GM19438 (cell line): ENCODE measurements around the gene ADORA1.

Experiments used
- ATAC-seq: cut with Tn5 transposase; IDR thresholded peaks from one replicate; pipeline ENCODE4 v1.9.1; 2021; ENCODE audit warnings: low read depth; ENCODE audit not compliant: unreplicated experiment

The ADORA1 gene

DNA sequence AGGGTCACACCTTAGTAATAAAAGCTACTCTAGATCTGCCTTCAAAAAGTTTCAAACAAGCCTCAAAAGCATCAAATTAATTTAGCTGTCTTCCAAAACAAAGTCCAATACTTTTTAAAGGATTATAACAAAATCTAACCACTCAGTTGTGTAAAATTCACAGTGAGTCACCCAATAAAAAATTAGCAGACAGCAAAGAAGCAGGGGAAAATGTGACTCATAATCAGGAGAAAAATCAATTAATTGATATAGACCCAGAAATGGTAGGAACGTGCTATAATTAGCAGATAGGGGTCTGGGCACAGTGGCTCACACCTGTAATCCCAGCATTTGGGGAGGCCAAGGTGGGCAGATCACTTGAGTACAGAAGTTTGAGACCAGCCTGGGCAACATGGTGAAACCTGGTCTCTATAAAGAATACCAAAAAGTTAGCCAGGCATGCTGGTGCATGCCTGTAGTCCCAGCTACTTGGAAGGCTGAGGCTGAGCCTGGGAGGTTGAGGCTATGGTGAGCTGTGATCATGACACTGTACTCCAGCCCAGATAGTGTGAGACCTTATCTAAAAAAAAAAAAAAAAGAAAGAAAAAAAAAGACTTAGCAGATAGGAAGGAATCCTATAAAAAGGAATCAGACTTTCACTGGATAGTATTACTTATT lies 33.6 kb upstream of the ADORA1 start:
- no peak for ATAC-seq

DNA sequence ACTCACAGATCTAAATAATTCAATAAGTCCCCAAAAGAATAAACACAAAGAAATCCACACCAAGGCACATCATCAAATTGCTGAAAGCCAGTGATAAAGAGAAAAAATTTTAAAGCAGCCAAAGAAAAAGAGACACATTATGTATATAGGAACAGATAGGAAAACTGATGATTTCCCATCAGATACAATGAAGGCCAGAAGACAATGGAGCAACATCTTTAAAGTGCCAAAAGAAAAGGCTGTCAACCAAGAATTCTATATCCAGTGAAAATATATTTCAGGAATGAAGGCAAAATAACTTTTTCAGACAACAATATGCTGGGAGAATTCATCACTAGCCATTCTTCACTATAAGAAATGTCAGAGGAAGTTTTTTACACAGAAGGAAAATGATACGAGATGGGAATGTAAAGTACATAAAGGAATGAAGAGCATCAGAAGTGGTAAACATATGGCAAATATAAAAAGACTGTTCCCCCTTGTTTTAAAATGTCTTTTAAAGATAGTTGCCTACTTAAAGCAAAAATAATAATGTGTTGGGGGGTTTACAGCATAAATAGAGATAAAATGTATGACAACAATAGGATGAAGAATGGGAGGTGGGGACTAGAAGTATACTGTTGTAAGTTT lies 32.4 kb upstream of the ADORA1 start:
- no peak for ATAC-seq

DNA sequence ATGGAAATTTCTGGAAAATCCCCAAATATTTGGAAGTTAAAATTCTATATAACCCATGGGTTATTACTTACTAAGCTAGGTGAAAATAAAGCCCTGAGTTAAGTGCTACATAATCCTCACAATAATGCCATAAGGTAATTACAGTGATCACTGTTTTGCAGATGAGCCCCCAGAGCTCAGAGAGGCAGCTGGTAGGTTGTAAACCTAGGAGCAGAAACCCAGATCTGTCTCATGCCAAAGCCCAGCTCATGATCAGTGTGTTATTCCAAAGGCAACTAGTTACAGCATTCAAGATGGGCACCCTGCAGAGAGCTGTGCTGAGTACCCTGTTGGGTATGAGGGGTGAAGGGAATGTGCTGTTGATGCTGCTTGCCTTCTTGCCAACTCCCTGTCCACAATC lies 31.0 kb upstream of the ADORA1 start:
- no peak for ATAC-seq

DNA sequence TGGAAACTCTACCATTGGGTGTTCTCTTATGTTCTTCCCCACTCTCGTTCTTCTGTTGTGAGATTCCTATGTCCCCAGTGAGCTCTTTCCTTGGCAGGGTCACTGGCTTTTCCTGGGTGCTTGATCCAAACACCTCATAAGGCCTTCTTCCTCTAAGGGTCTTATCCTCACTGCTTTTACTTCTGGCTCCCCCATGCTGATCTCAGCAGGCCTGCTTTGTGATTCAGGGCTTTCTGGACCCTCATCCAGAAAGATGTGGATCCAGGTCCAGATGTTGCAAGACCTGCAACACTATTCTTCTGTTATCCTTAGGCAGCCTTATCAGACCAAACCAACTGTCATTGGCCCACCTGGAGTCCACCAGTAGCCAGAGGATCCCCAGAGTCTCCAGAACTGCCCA lies 30.5 kb upstream of the ADORA1 start:
- no peak for ATAC-seq

DNA sequence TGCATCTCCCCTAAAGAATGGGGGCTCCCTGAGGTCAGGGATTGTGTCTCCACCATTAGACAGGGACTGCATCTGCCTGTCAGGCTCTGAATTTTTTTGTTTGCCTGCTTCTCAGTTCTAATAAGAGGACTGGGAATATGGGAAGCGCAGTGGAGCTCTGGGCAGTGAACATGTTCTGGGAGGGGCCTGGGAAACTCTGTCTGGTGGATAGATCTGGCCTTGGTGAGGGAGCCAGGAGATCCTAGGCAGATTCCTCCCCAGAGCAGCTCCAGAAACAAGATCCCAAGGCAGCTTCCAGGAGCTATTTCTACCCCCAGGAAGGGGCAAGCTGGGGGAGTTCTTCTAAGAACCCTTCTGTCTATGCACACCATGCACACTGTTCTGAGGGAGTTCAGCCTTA lies 29.1 kb upstream of the ADORA1 start:
- no peak for ATAC-seq

DNA sequence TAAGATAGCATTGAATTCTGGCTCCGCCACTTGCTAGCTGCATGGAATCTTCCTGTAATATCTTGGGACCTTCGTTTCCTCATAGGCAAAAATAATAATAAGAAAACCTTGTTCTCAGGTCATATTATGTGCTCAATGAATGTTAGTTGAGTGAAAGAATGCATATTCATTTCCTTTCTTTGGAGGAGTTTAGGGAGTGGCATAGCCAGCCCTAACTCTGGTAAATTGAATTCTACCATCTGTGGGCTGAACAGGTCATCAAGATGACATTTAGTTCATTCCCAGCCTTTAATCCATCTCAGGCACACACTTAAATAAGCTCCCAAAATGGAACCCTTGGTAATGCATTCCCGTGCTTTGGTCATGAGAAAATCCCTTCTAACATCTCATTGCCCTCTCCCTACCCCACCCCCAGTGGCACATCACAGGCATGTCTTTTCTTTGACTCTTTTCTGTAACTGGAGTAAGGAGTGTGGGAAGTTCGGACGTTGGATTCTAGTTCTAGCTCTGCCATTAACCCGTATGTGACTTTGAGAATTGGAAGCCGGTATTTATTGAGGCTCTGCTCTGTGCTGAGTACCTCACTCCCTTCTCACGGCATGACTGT lies 28.5 kb upstream of the ADORA1 start:
- no peak for ATAC-seq

DNA sequence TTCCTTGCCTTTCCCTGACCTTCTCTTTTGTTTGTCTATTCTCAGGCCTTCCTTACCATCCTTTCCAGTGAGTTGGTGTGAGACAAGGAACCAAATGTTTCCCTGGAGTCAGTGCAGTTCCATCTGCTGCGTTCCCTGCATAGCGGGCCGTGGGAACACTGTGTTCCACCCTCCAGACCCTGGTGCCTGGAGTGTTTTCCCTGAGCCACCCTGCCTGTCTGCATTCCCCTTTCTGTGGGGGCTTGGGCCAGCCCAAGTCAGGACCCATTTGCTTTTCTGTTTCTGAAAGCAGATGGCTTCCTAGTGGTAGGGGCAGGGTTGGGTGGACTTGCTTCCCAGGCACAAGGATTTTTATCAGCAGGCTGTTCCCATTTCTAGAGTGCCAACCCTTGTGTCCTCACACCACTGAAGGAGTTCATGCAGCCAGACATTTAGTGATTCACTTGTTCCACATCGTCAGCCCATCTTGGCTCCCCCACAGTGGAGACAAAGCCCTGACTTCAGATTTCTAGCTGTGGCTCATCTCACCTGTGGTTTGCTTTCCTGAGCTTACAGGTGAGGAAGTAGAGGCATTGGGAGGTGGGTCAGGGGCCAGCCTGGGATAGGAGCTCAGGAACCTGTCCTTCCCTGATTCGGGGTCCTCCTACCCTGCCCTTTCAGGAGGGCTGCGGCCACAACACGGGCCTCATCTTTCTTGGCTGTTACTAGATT lies 27.6 kb upstream of the ADORA1 start:
- ATAC-seq, result no peak

DNA sequence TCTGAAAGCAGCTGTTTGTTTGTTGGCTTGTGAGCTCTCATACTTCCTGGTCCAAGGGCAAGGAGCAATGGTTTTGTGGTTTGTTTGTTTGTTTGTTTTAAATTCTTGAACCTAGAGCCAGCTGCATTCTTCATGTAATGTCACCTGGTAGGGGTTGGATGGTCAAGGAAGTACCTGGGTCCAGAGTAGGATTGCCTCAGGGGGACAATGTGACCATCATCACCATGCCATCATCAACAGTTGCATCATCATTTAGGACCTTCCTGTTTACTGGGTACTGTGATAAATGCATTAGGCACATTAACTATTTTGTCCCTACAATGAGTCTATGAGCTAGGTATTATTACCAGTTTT lies 27.0 kb upstream of the ADORA1 start:
- ATAC-seq, result no peak

DNA sequence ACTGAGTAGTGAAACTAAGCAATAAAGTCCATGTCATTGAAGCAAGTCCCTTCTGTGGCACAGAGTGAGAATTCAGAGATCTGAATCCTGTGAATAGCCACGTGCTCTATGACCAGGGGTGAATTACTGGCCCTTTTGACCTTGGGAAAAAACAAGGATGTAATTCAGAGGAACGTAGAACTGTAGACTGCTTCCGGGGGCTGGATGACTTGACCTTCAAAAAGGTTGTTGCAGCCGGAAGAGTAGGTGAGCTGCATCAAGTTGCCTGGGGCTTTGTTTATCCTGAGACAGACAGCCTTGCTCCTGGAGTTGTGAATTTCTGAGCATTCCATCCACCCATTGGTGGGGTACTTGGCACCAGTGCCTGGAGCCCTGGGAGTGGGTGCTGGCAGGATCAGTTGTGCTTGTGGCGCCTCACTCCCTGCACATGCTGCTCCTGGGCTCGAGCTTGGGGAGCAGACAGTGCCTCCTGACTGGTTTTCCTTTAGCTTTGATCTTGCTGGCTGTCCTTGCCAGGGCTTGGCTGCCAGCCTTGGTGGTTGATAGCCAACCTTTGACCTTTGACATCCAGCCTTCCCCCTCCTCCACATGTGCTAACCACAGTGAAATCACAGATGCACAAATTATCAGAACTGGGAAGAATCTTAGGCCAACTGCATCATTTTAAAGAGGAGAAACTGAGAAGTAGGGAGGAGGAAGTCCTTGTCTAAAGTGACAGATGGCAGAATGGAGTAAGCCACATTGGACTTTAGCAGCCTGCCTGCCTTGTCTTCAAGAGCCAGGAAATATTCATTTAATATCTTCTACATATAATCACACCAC lies 25.5 kb upstream of the ADORA1 start:
- no peak for ATAC-seq

DNA sequence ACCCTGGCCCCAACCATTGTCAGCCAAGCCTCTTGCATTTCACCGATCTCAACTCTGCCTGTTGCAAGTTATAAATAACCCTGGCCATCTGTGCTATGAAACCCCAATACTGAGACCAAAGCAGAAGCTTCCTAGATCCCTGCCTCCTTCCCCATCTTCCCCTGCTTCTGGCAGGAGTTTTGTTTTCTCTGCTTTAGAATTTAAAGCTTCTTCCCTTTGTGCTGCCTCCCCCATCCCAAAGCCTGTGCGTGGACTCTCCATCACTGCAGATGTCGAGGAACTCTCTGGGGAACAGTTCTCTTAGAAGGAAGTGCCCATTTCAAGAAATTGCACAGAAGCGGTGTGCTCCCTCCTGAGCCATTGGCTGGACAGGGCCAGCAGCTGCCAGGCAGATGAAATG lies 24.3 kb upstream of the ADORA1 start:
- no peak for ATAC-seq

DNA sequence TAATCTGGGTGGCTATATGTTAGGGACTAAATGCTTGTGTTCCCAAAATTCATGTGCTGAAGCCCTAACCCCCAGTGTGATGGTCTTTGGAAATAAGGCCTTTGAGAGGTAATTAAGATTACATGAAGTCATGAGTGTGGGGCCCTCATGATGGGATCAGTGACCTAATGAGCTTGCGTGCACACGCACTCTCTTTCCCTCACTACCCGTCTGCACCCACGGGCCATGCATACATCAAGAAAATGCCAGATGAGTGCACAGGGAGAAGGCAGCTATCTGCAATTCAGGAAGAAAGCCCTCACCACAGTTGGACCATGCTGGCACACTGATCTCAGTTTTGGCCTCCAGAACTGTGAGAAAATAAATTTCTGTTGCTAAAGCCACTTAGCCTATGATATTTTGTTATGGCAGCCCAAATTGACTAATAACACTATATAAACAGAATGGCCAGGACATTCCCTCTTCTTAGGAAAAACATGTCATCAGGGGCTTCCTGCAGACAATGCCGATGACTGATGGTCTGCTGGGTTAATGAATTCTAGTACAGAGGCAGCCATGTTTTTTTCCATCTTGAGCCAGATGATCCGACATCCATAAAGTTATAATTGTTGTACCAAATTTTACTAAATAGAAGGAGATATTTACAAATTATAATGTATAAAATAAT lies 23.6 kb upstream of the ADORA1 start:
- ATAC-seq, result no peak

DNA sequence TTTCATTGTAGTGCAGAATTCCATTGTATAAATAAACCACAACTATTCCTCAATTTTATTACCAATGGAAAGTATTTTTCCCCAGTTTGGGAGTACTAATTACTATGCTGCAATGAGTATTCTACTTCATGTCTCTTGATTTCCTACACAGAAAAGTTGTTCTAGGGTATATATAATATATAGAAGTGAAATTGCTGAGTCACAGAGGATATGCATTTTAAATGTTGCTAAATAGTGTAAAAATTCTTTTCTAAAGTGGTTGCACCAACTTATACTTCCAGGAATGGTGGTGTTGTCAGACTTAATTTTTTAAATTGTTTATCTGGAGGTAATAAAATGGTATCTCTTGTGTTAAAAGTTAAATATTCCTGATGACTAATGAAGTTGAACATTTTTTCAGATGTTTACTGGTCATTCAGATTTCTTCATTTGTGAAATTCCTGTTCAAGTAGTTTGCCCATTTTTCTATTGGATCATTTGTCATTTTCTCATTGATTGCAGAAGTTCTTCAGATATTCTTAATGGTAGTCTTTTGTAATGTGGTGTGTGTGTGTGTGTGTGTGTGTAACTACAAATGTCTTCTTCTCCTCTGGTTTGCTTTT lies 22.6 kb upstream of the ADORA1 start:
- no peak for ATAC-seq

DNA sequence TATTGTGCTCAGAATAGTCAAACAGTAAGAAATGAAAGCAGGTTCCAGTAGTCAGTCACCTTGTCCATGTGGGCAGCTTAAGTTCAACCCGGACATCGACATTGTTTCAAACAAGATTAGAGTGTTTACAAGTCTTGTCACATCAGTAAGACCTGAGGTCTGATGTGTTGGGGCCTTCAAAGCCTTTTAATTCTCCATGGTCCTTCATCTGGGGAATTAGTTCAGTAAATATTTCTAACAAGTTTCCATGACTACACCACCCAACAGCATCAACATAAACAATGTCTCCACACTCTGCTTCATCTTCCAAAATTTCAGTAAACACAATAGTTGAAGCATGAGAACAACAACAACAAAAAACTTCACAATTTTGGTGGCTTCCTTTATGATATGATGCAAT lies 15.1 kb upstream of the ADORA1 start:
- ATAC-seq, result no peak

DNA sequence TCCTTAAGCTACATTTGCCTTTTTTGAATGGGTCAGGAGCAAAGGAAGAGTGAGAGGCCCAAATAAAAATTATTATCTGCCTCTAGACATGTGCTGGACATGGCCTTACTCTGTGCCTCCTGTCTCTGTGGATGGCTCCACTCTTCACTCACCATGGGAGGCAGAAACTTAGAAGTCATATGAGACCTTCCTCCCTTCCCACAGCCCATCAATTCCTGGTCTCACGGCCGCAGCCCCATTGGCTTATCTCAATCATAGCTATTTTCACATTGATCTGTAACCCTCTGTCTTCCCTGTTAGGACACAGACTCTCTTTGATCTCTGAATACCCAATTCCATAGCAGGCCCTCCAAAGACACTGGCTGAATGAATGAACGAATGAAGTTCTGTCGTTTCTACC lies 14.2 kb upstream of the ADORA1 start:
- no peak for ATAC-seq

DNA sequence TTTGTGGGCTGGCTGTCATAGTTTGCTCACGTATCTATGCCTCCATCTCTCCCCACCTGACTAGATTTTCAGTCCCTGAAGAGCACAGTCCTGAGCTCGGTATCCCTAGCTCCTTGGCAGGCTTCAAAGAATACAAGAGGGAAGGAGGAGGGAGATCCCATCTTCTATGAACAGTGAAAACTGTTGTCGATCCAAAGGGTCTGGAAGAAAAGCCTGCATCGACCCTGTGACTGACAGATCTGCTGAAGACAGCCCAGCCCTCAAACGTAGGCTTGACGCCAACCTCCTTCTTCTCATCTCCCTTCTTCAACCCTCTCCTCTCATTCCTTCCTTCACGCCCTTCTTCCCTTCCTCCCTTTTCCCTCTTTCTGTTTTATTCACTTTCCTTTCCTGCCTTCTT lies 13.3 kb upstream of the ADORA1 start:
- no peak for ATAC-seq

DNA sequence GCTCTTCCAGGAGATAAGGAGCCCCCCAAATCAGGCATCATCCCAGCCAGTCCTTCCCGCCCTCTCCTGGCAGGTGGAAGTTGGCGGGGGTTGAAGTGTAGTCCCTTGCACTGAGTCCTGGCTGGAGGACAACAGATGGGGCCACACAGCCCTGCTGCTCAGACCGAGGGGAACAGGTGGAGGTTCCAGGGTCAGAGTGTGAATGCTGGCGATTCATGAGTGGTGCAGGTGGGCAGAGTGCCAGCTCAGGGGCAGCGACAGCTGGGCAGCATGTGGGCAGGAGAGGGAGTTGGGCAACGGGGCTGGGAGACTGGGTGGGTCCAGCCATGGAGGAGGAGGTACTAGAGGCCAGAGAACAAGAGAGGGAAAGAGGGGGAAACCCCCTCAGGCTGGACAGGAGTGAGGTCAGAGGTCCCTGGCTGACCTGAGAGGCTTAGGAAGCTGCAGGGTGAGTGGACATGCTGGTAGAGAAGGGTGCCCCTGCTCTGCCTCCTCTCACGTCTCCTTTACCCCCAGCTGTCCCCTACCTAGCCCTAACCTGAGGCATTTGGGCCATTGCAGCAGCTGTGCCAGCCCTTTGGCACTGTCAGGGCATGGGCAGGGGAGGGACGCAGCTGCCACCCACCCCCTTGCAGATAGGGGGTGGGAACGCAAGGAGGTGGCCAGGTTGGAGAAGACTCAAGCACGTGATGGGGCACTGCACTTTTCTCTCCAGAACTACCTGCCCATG lies 11.3 kb upstream of the ADORA1 start:
- no peak for ATAC-seq

DNA sequence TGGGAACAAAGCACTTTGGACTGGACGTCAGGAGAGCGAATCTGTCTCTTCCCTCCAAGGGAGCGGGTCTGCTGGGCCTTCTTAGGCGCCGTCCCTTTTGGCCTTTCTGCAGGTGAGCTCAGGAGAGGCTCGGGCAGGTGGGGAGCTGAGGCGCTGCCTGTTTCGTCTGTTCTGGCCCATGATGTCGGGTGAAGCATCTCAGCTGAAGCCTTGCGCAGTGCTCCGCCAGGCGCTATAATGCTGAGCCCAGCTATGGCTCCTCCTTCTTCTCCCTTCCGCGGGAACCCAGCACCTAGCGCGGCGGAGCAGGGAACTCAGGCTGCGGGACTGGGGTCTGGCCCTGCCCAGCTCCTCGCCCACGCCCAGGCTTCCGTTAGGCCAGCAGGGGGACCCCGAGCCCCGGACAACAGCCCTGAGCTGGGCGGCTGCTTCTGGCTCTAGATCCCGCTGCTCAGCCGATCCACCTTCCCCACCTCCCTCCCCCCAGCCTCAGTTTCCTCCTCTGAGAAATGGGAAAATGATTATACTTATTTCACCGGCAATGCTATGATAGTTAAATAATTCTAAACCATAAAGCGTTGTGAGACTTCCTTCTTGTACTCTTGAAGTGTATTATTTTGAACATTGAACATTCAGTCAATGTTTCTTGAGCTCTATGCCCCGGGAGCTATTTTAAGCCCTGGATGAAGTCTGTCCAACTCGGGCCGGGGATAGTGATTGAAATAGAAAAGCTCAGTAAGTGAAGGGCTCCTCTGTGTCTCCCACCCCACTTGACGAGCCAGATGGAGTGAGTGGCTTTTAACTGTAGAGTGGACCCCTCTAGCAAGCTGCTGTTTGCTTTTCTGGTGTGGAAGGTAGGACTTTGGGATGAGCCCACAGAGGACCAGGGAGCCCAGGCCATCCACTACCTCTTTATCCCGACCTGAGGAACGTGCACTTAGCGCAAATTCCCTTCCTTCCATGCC lies 9.6 kb upstream of the ADORA1 start:
- no peak for ATAC-seq
